Stimulated activated CD4-positive, alpha-beta T cell treated with anti-CD3 and anti-CD28 coated beads, Interleukin-2, amount 100 ng/mL, for 4 hours (primary cell): Measurements from ENCODE around the gene RTL9.
A peak's percentile ranks its signal among the peaks of the same experiment; 100 is the strongest.
"Not testable (repeated sequence)": the region's sequence is repeated elsewhere in the genome, so short reads cannot be mapped to it uniquely, and the experiment has no call there.

Experiments used
- DNase-seq: peaks from one replicate; pipeline ENCODE4 v3.0.0-alpha.2; 2020; ENCODE audit warnings: low read depth

RTL9 gene

GRCh38 chrX:110406250-110406649 is 47.6 kb downstream of the RTL9 start:
- not testable (repeated sequence) for DNase-seq

GRCh38 chrX:110406822-110407221 is 48.2 kb downstream of the RTL9 start:
- no peak for DNase-seq

- peak; percentile 9 for DNase-seq
These were observed 49.4 kb downstream of the RTL9 start for GRCh38 chrX:110407910-110408545.
